Stimulated activated CD4-positive, alpha-beta T cell treated with anti-CD3 and anti-CD28 coated beads, Interleukin-1b, Interleukin-23, amount 100 ng/mL, for 1 hour (primary cell): ENCODE results near the gene WAPL.
"Not testable (repeated sequence)": the region's sequence is repeated elsewhere in the genome, so short reads cannot be mapped to it uniquely, and the experiment has no call there.

Experiments used
- DNase-seq, 2 donors: peaks; one replicate each; pipeline ENCODE4 v3.0.0-alpha.2; 2020; ENCODE audit warnings: low read depth in 2 of 2

The WAPL gene

GRCh38 chr10:86521678-86522509 is at the start of gene WAPL:
WAPL (minus strand) TSS chr10:86521792; CDS start chr10:86518069, 3,723 bp downstream.
- DNase-seq: peak; percentile 75 to 88

- no peak for DNase-seq
Observed at GRCh38 chr10:86569335-86569734, 47.7 kb upstream of the WAPL start.

- DNase-seq: not testable (repeated sequence)
Observed at GRCh38 chr10:86566518-86566917, 44.9 kb upstream of the WAPL start.

- not testable (repeated sequence) for DNase-seq
Observed at GRCh38 chr10:86563338-86563737, 41.7 kb upstream of the WAPL start.

GRCh38 chr10:86558695-86559094 is 37.1 kb upstream of the WAPL start:
- DNase-seq: not testable (repeated sequence)

- no peak for DNase-seq
Observed at GRCh38 chr10:86556933-86557649, 35.5 kb upstream of the WAPL start.

- DNase-seq: no peak
Observed at GRCh38 chr10:86556532-86556931, 34.9 kb upstream of the WAPL start.

- DNase-seq: no peak
Observed at GRCh38 chr10:86553639-86554038, 32.0 kb upstream of the WAPL start.

GRCh38 chr10:86553213-86553612 is 31.6 kb upstream of the WAPL start:
- DNase-seq: no peak

- DNase-seq: no peak
Observed at GRCh38 chr10:86547296-86547695, 25.7 kb upstream of the WAPL start.

- DNase-seq: no peak
Observed at GRCh38 chr10:86545101-86545500, 23.5 kb upstream of the WAPL start.

- DNase-seq: no peak
Observed at GRCh38 chr10:86540016-86540415, 18.4 kb upstream of the WAPL start.

- DNase-seq: no peak
Observed at GRCh38 chr10:86538547-86538946, 17.0 kb upstream of the WAPL start.

GRCh38 chr10:86538040-86538439 is 16.4 kb upstream of the WAPL start:
- DNase-seq: not testable (repeated sequence)

- DNase-seq: peak in 1 of 2 donors; percentile 2
Observed at GRCh38 chr10:86536294-86536861, 14.8 kb upstream of the WAPL start.

- DNase-seq: no peak
Observed at GRCh38 chr10:86535132-86535882, 13.7 kb upstream of the WAPL start.

GRCh38 chr10:86533328-86533727 is 11.7 kb upstream of the WAPL start:
- DNase-seq: no peak

- not testable (repeated sequence) for DNase-seq
Observed at GRCh38 chr10:86528736-86529135, 7.1 kb upstream of the WAPL start.

- no peak for DNase-seq
Observed at GRCh38 chr10:86526606-86527005, 5.0 kb upstream of the WAPL start.

GRCh38 chr10:86525713-86526112 is 4.1 kb upstream of the WAPL start:
- not testable (repeated sequence) for DNase-seq

GRCh38 chr10:86524225-86524962 is 2.8 kb upstream of the WAPL start:
- no peak for DNase-seq
